ENCODE results near the gene IGSF21. TPM values are rescaled to one million over a fixed set of nuclear protein-coding genes. Genes with fewer than 3 reads are reported as not detected.

Gene IGSF21
- total RNA-seq, 3 donors from 2014 or later (not counting 1 experiment from before 2014, with no cell fraction given): not detected

- no peaks in the 10 kb centered on the region for H3K4me1 Mint-ChIP-seq
- H3K27me3 ChIP-seq (ENCODE audit: control insufficient read depth, insufficient read depth, low read length): no peaks in the 10 kb centered on the region
- TF ChIP-seq CTCF (IDR thresholded peaks at IDR 0.05): no peak
- no peaks in the 10 kb centered on the region for H3K9me3 ChIP-seq (ENCODE audit: control insufficient read depth, insufficient read depth, low read length)
- no peak for DNase-seq
- no peaks in the 10 kb centered on the region for H3K4me1 ChIP-seq (ENCODE audit: control insufficient read depth, insufficient read depth, low read length)
- ATAC-seq: no peak
- H3K36me3 ChIP-seq (ENCODE audit: control insufficient read depth, insufficient read depth, low read length): no peaks in the 10 kb centered on the region
- intact Hi-C loops (cut with micrococcal nuclease): no loop called here
- H3K27me3 Mint-ChIP-seq (ENCODE audit: low read depth in 2 of 2): peaks cover 5 to 8% of the 10 kb centered on the region in 2 donors
- no peak overlapping the region for H3K4me3 Mint-ChIP-seq
- no peak overlapping the region for H3K4me3 ChIP-seq (ENCODE audit: low read length)
- H3K27ac ChIP-seq (ENCODE audit: low read length): no peak overlapping the region
- H3K27ac Mint-ChIP-seq: no peak overlapping the region
- 70% methylated on average over 3 of the region's 3 CpGs for WGBS (ENCODE audit: insufficient coverage)
- H3K36me3 Mint-ChIP-seq: no peaks in the 10 kb centered on the region
- no peaks in the 10 kb centered on the region for H3K9me3 Mint-ChIP-seq
These were observed 225.6 kb downstream of the IGSF21 start for GRCh38 chr1:18333220-18333619.

- no peaks in the 10 kb centered on the region for H3K4me1 Mint-ChIP-seq
- H3K27ac Mint-ChIP-seq: no peak overlapping the region
- no peak overlapping the region for H3K4me3 ChIP-seq (ENCODE audit: low read length)
- H3K4me3 Mint-ChIP-seq: no peak overlapping the region
- DNase-seq (no peak), ATAC-seq (no peak)
- no peak for TF ChIP-seq CTCF (IDR thresholded peaks at IDR 0.05)
- peaks cover 5 to 6% of the 10 kb centered on the region in 2 donors for H3K27me3 Mint-ChIP-seq (ENCODE audit: low read depth in 2 of 2)
- WGBS (ENCODE audit: insufficient coverage): 66% methylated on average over 3 of the region's 4 CpGs
- no peaks in the 10 kb centered on the region for H3K9me3 Mint-ChIP-seq
- intact Hi-C loops (cut with micrococcal nuclease): no loop called here
- H3K36me3 Mint-ChIP-seq: no peaks in the 10 kb centered on the region
- H3K36me3 ChIP-seq (ENCODE audit: control insufficient read depth, insufficient read depth, low read length): no peaks in the 10 kb centered on the region
- no peaks in the 10 kb centered on the region for H3K9me3 ChIP-seq (ENCODE audit: control insufficient read depth, insufficient read depth, low read length)
- H3K27me3 ChIP-seq (ENCODE audit: control insufficient read depth, insufficient read depth, low read length): no peaks in the 10 kb centered on the region
- no peaks in the 10 kb centered on the region for H3K4me1 ChIP-seq (ENCODE audit: control insufficient read depth, insufficient read depth, low read length)
- H3K27ac ChIP-seq (ENCODE audit: low read length): no peak overlapping the region
These were observed 229.2 kb downstream of the IGSF21 start for GRCh38 chr1:18336801-18337200.

DNA sequence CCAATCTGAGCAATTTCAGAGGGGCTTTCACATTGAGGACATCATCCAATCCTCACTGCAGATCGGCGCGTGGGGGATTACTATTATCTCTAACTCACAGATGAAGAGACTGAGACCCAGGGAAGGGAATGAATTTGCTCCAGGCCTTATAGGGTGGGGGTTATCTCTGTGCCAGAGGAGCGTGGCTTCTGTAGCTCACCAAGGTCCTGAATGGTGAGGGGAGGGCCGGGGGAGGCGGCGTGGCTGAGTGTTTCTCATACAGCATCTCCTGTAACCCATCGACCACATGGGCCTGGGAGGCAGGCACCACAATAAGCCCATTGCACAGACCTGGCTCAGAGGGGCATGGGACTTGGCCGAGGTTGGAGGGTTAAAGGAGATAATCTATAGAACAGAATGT, 230.2 kb downstream of the IGSF21 start:
- intact Hi-C loops (cut with micrococcal nuclease): no loop called here

More for the DNA sequence above, 230.2 kb downstream of the IGSF21 start:
- TF ChIP-seq CTCF (IDR thresholded peaks at IDR 0.05): no peak
- Histone ChIP-seq H3K9me3 (ENCODE audit: control insufficient read depth, insufficient read depth, low read length) (no peaks in the 10 kb centered on the region), H3K27ac (ENCODE audit: low read length) (no peak overlapping the region), H3K27me3 (ENCODE audit: control insufficient read depth, insufficient read depth, low read length) (no peaks in the 10 kb centered on the region), H3K36me3 (ENCODE audit: control insufficient read depth, insufficient read depth, low read length) (no peaks in the 10 kb centered on the region), H3K4me3 (ENCODE audit: low read length) (no peak overlapping the region), H3K4me1 (ENCODE audit: control insufficient read depth, insufficient read depth, low read length) (no peaks in the 10 kb centered on the region)
- Mint-ChIP-seq H3K9me3 (no peaks in the 10 kb centered on the region), H3K36me3 (no peaks in the 10 kb centered on the region), H3K27ac (no peak overlapping the region), H3K27me3 (ENCODE audit: low read depth in 2 of 2) (peaks cover 4 to 7% of the 10 kb centered on the region in 2 donors), H3K4me3 (no peak overlapping the region), H3K4me1 (no peaks in the 10 kb centered on the region)
- no peak for ATAC-seq
- no peak for DNase-seq
- WGBS (ENCODE audit: insufficient coverage): 79% methylated on average over 6 of the region's 9 CpGs
